Measurements from ENCODE around the gene VRK2.

DNA sequence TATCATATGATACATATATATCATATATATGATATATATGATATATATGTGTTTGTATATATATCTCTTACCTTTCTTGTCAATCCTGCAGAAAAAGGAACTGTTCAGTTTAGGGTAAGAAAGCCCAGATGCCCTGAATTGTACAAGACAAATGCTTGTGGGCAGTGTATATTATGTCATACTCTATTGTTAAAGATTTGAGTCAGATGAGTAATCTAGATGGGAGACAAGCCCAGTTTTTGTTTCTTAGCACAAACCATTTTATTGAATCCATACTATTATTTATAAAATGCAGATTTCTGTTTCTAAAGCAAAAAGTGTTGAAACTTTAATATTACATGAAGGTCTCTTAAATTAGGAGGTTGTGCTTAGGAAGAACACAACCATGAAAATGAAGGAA lies 90.6 kb downstream of the VRK2 start:
- TF ChIP-seq POLR2A (IDR thresholded peaks at IDR 0.05; ENCODE audit: low read depth, low read length) (no peak), TAF1 (IDR thresholded peaks at IDR 0.05; ENCODE audit: borderline replicate concordance, low read depth, low read length) (no peak), POLR2AphosphoS5 (IDR thresholded peaks at IDR 0.05; ENCODE audit: low read depth, low read length) (no peak)

Data from GM12892 (cell line).